ENCODE data around the gene ADGRF1. TPM values are rescaled to one million over a fixed set of nuclear protein-coding genes. Genes with fewer than 3 reads are reported as not detected.

ADGRF1 gene
- total RNA-seq, 2 donors from 2014 or later: 5.6 to 11.5 TPM

DNA sequence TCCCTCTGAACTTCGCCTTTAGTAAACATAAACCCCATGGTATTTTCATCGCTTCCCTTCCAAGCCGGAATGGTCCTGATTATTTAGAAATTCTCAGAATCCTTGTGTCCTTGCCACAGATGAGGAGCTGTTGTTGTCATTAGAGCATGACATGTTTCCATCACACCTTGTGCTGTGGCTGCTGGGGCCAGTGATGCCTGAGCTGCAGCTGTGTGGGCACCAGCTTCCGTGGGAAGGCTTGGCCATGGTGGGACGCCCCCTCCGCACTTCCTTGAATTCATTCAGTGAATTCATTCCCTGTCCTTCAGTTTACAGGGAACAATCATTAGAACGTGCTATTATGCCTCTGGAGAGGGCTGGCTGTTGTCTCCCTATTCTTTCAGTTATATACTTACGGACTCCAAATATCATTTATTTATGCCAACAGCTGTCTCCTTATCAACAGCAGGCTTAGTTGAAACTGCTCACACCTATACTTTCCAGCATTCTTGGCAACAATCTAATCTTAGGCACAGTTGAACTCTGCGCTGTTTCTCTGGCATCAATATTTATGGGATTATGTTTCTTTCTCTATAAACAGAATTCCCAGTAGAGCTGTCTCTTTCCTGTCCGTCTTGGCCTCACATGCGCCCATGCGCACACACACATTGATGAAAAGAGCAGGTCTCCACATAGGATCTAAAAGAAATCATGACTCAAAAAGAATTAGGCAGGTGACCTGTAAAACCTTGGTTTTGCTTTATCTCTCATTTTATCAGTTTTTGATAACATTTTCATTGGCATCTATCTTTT, 9.0 kb downstream of the ADGRF1 start:
- Histone ChIP-seq H3K27ac (no peak overlapping the region), H3K36me3 (no peaks in the 10 kb centered on the region), H3K9me3 (no peaks in the 10 kb centered on the region), H3K4me3 (no peak overlapping the region), H3K4me1 (replicated peaks) (no peaks in the 10 kb centered on the region), H3K27me3 (replicated peaks; ENCODE audit: insufficient read depth) (no peaks in the 10 kb centered on the region)
- WGBS: 70% methylated on average over 12 of the region's 12 CpGs
- intact Hi-C loops (cut with DNase I): no loop called here
- TF ChIP-seq POLR2A (IDR thresholded peaks at IDR 0.05): no peak
- TF ChIP-seq CTCF (IDR thresholded peaks at IDR 0.05): no peak
- TF ChIP-seq POLR2AphosphoS5 (IDR thresholded peaks at IDR 0.05): no peak
- no peak for DNase-seq (ENCODE audit: low spot score)

- WGBS: 95% methylated on average over 3 of the region's 3 CpGs
- DNase-seq (ENCODE audit: low spot score): no peak
- intact Hi-C loops (cut with DNase I): no loop called here
- Histone ChIP-seq H3K4me1 (replicated peaks) (no peaks in the 10 kb centered on the region), H3K9me3 (no peaks in the 10 kb centered on the region), H3K27ac (no peak overlapping the region), H3K4me3 (no peak overlapping the region), H3K27me3 (replicated peaks; ENCODE audit: insufficient read depth) (no peaks in the 10 kb centered on the region), H3K36me3 (no peaks in the 10 kb centered on the region)
- no peak for TF ChIP-seq POLR2AphosphoS5 (IDR thresholded peaks at IDR 0.05)
- no peak for TF ChIP-seq CTCF (IDR thresholded peaks at IDR 0.05)
- TF ChIP-seq POLR2A (IDR thresholded peaks at IDR 0.05): no peak
Measured at GRCh38 chr6:47031656-47032055, 10.5 kb downstream of the ADGRF1 start.

DNA sequence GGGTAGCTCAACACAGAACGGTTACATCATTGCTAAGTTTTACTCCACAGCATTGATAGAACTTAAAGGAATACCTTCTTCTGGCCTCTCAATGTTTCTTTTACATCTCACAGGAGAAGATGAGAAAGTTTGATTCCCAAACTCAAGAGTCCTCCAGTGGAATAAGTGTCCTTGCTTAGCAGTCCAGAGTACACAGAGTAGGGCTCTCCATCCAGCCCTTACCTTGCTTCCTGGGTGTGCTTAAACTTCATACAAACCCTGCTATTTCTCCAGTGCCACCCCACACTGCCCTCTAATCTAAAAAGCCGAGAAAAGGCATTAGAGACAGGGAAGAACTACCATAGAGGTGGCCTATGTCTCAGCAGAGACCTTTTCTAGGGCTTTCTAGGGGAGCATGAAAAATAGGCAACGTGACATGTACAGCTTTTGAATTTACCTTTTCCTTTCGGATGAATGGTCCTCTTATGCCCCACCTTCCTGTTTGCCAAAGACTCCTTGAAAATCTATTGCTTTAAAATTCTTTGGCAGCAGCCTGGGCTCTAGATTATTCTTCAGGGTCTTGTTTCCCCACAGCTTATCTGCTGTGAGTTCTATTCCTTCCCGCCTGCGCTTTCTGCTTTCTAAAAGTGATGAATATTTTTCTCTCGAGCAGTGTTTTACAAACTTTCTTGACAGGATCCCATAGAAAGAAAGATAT, 12.1 kb downstream of the ADGRF1 start:
- no peak for TF ChIP-seq POLR2A (IDR thresholded peaks at IDR 0.05)
- no peak for TF ChIP-seq POLR2AphosphoS5 (IDR thresholded peaks at IDR 0.05)
- no peak for TF ChIP-seq CTCF (IDR thresholded peaks at IDR 0.05)
- H3K4me3 ChIP-seq: no peak overlapping the region
- WGBS: 89% methylated on average over 7 of the region's 7 CpGs
- intact Hi-C loops (cut with DNase I): no loop called here
- H3K9me3 ChIP-seq: no peaks in the 10 kb centered on the region
- DNase-seq (ENCODE audit: low spot score): no peak
- H3K36me3 ChIP-seq: no peaks in the 10 kb centered on the region
- no peaks in the 10 kb centered on the region for H3K4me1 ChIP-seq (replicated peaks)
- no peaks in the 10 kb centered on the region for H3K27me3 ChIP-seq (replicated peaks; ENCODE audit: insufficient read depth)
- no peak overlapping the region for H3K27ac ChIP-seq

DNA sequence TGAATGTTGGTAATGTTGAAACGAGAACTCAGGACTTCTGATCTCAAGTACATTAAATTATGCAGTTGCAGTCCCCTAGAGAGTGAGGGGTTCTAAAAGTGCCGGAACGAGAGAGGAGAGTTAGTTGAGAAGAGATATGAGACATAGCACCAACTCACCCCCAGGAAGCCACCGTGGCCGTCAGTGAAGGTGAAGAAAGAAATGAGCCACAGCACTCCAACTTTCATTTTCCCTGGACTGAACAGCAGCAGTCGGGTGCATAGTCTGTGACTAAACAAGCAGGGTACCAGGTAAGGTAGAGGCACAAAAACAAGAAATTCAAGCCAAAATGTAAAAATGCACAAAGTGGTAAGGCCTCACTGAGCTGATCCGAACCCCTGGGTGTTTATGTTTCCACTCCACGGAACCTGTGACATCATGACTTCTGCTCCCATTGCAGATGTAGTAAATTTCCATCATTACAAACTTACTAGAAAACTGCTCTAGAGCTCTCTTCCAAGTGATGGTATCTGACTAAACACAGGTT, 13.2 kb downstream of the ADGRF1 start:
- no peaks in the 10 kb centered on the region for H3K9me3 ChIP-seq
- H3K4me3 ChIP-seq: no peak overlapping the region
- intact Hi-C loops (cut with DNase I): no loop called here
- no peaks in the 10 kb centered on the region for H3K4me1 ChIP-seq (replicated peaks)
- no peak for TF ChIP-seq POLR2A (IDR thresholded peaks at IDR 0.05)
- no peak for TF ChIP-seq CTCF (IDR thresholded peaks at IDR 0.05)
- no peak for TF ChIP-seq POLR2AphosphoS5 (IDR thresholded peaks at IDR 0.05)
- no peaks in the 10 kb centered on the region for H3K36me3 ChIP-seq
- no peak overlapping the region for H3K27ac ChIP-seq
- H3K27me3 ChIP-seq (replicated peaks; ENCODE audit: insufficient read depth): no peaks in the 10 kb centered on the region
- DNase-seq (ENCODE audit: low spot score): no peak
- 89% methylated on average over 8 of the region's 8 CpGs for WGBS

All from prostate gland (tissue), 2 donors.